SU-DHL-6 (cell line): ENCODE measurements around the gene ITPR1.
A peak's percentile ranks its signal among the peaks of the same experiment; 100 is the strongest.

Experiments
- H2AFZ ChIP-seq: fragments of 200-600 bp; sonication (generic); 2 replicates; pipeline ENCODE4 v1.6.1; 2014; ENCODE audit warnings: low read depth, mild to moderate bottlenecking, moderate library complexity, mixed read lengths, antibody characterized with exemption, low read length; ENCODE audit not compliant: severe bottlenecking
- H3F3A ChIP-seq: fragments of 200-600 bp; shearing (Covaris generic); 2 replicates; pipeline ENCODE4 v1.6.0; 2016; ENCODE audit warnings: antibody characterized with exemption, mild to moderate bottlenecking; ENCODE audit not compliant: insufficient read depth
- H3K27ac ChIP-seq: fragments of 200-600 bp; sonication (generic); 2 replicates; pipeline ENCODE4 v1.5.1; 2016; ENCODE audit warnings: low read depth, mild to moderate bottlenecking, low read length, moderate library complexity, mixed read lengths
- H3K27me3 ChIP-seq: fragments of 200-600 bp; sonication (generic), shearing (Covaris generic); 2 replicates; pipeline ENCODE4 v1.6.0; 2014; ENCODE audit warnings: mild to moderate bottlenecking, low read length
- H3K36me3 ChIP-seq: fragments of 200-600 bp; sonication (generic); 2 replicates; pipeline ENCODE4 v1.6.1; 2014; ENCODE audit warnings: mild to moderate bottlenecking, low read length, mixed read lengths
- H3K4me2 ChIP-seq: fragments of 300-600, 200-600 bp; shearing (Covaris generic), sonication (generic); 2 replicates; pipeline ENCODE4 v1.6.0; 2014; ENCODE audit warnings: low read length, low read depth, mild to moderate bottlenecking; ENCODE audit not compliant: poor library complexity, severe bottlenecking
- H3K4me3 ChIP-seq: fragments of 200-600 bp; sonication (generic); 2 replicates; pipeline ENCODE4 v1.5.1; 2014; ENCODE audit warnings: antibody characterized with exemption, low read length, mild to moderate bottlenecking, mixed read lengths; ENCODE audit not compliant: insufficient read depth, poor library complexity, severe bottlenecking
- H3K79me2 ChIP-seq: fragments of 200-600 bp; sonication (generic); 2 replicates; pipeline ENCODE4 v1.6.1; 2014; ENCODE audit warnings: mild to moderate bottlenecking, low read length, moderate library complexity; ENCODE audit not compliant: insufficient read depth
- H3K9ac ChIP-seq: fragments of 200-600 bp; sonication (generic); 2 replicates; pipeline ENCODE4 v1.7.0; 2014; ENCODE audit warnings: mild to moderate bottlenecking, low read length
- H3K9me2 ChIP-seq: fragments of 200-600 bp; sonication (generic); replicated peaks from 2 replicates; pipeline ENCODE4 v1.6.1; 2014; ENCODE audit warnings: low read length; ENCODE audit not compliant: insufficient read depth
- H3K9me3 ChIP-seq: fragments of 200-600 bp; sonication (generic); 2 replicates; pipeline ENCODE4 v1.6.1; 2014; ENCODE audit warnings: low read length, mixed read lengths; ENCODE audit not compliant: insufficient read depth
- H4K20me1 ChIP-seq: fragments of 200-600 bp; sonication (generic); 2 replicates; pipeline ENCODE4 v1.6.1; 2014; ENCODE audit warnings: low read depth, mild to moderate bottlenecking, antibody characterized with exemption, low read length, moderate library complexity, mixed read lengths
- EZH2phosphoT487 ChIP-seq: fragments of 200-600 bp; sonication (generic), shearing (Covaris generic); conservative IDR thresholded peaks from 2 replicates; pipeline ENCODE4 v1.6.1; 2018; ENCODE audit warnings: mild to moderate bottlenecking, antibody characterized with exemption, low read length, moderate library complexity, mixed read lengths
- TF ChIP-seq, protein P1 (sequence below): fragments of 200-600 bp; sonication (generic); IDR thresholded peaks from one replicate; pipeline ENCODE4 v1.5.1; 2017; ENCODE audit warnings: antibody characterized with exemption, mild to moderate bottlenecking, low read length, moderate library complexity; ENCODE audit not compliant: insufficient read depth, poor library complexity, severe bottlenecking

The ITPR1 gene

DNA sequence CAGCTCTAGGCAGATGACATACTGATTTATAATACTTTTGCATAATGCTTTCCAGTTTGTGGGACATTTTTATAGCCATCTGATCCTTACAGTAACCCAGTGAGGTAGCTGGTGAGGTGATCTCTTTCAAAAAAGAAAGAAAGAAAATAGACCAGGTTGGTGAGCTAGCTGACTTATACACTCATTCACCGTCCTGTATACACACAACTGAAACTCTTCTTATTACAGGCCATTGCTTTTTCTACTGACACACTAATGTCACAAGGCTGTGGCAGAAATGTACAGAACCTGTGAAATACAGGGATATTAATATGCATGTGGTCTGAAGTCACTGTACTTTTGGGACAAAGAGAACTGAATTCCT, 335.9 kb downstream of the ITPR1 start:
- no peaks in the 10 kb centered on the region for H3F3A ChIP-seq
- TF ChIP-seq EZH2phosphoT487, result no peak
- TF ChIP-seq, protein P1, sequence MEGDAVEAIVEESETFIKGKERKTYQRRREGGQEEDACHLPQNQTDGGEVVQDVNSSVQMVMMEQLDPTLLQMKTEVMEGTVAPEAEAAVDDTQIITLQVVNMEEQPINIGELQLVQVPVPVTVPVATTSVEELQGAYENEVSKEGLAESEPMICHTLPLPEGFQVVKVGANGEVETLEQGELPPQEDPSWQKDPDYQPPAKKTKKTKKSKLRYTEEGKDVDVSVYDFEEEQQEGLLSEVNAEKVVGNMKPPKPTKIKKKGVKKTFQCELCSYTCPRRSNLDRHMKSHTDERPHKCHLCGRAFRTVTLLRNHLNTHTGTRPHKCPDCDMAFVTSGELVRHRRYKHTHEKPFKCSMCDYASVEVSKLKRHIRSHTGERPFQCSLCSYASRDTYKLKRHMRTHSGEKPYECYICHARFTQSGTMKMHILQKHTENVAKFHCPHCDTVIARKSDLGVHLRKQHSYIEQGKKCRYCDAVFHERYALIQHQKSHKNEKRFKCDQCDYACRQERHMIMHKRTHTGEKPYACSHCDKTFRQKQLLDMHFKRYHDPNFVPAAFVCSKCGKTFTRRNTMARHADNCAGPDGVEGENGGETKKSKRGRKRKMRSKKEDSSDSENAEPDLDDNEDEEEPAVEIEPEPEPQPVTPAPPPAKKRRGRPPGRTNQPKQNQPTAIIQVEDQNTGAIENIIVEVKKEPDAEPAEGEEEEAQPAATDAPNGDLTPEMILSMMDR, result no peak
- no peaks in the 10 kb centered on the region for H3K9me2 ChIP-seq
- H2AFZ ChIP-seq, result no peak overlapping the region
- no peaks in the 10 kb centered on the region for H4K20me1 ChIP-seq
- H3K27ac ChIP-seq, result no peak overlapping the region
- no peak overlapping the region for H3K9ac ChIP-seq
- no peaks in the 10 kb centered on the region for H3K9me3 ChIP-seq
- no peaks in the 10 kb centered on the region for H3K79me2 ChIP-seq
- no peak overlapping the region for H3K4me3 ChIP-seq
- H3K4me2 ChIP-seq, result no peak overlapping the region
- H3K36me3 ChIP-seq, result no peaks in the 10 kb centered on the region
- no peaks in the 10 kb centered on the region for H3K27me3 ChIP-seq

DNA sequence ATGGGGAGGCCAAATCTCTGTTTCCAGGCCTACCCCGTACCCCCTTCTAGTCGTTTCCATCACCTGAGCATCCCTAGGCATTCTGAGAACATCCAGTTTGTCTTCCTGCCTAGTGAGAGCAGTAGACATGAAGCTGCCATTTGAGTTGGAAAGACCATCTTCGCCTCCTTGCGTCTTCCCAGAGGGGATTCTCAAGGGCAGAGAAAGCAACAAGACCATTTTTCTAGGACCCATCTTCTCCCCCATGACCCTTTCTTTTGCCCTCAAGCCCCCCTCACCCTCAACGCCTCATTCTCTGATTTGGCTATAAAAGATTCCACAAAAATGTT, 337.4 kb downstream of the ITPR1 start:
- Histone ChIP-seq H3K36me3 (no peaks in the 10 kb centered on the region), H3K4me2 (peak overlapping the region; percentile 12), H3K9me3 (no peaks in the 10 kb centered on the region), H3K79me2 (no peaks in the 10 kb centered on the region), H4K20me1 (no peaks in the 10 kb centered on the region), H3K9me2 (no peaks in the 10 kb centered on the region), H3F3A (no peaks in the 10 kb centered on the region), H2AFZ (no peak overlapping the region), H3K27ac (no peak overlapping the region), H3K9ac (no peak overlapping the region), H3K27me3 (no peaks in the 10 kb centered on the region), H3K4me3 (no peak overlapping the region)
- TF ChIP-seq EZH2phosphoT487, result no peak
- TF ChIP-seq, protein P1, result no peak

- Histone ChIP-seq H3K4me2 (no peak overlapping the region), H3K9me3 (no peaks in the 10 kb centered on the region), H3K9ac (no peak overlapping the region), H4K20me1 (no peaks in the 10 kb centered on the region), H3K36me3 (no peaks in the 10 kb centered on the region), H3K79me2 (no peaks in the 10 kb centered on the region), H3K9me2 (no peaks in the 10 kb centered on the region), H3F3A (no peaks in the 10 kb centered on the region), H3K27me3 (no peaks in the 10 kb centered on the region), H2AFZ (no peak overlapping the region), H3K4me3 (no peak overlapping the region), H3K27ac (no peak overlapping the region)
- TF ChIP-seq EZH2phosphoT487, result no peak
- TF ChIP-seq, protein P1, result no peak
Observed at GRCh38 chr3:4831580-4831950, 338.4 kb downstream of the ITPR1 start.

DNA sequence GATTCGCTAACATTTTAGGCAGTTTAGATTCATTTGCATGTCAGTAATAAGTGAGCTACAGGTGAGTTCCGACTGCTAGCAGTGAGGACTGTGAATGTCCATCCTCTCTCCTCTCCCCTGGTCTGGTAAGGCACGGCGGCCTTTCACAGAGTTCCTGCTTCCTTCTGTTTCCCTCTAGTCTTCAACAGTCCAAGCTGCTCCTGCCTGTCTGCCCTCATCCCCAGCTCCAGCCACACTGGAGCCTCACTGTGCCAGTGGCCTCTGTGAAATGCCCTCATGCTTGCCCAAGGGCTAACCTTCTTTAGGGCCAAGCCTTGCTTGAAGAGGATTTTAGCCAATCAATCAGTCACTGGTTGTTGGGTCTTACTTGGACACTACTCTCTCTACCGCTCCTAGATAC, 340.3 kb downstream of the ITPR1 start:
- Histone ChIP-seq H2AFZ (no peak overlapping the region), H3K79me2 (no peaks in the 10 kb centered on the region), H3K9me2 (no peaks in the 10 kb centered on the region), H3K27ac (no peak overlapping the region), H3K27me3 (no peaks in the 10 kb centered on the region), H3K36me3 (no peaks in the 10 kb centered on the region), H3K4me2 (no peak overlapping the region), H4K20me1 (no peaks in the 10 kb centered on the region), H3F3A (no peaks in the 10 kb centered on the region), H3K9me3 (no peaks in the 10 kb centered on the region), H3K9ac (no peak overlapping the region), H3K4me3 (no peak overlapping the region)
- TF ChIP-seq EZH2phosphoT487, result no peak
- TF ChIP-seq, protein P1, result no peak
